ACC112 (cell line): Measurements from ENCODE around the gene NBPF12.
A peak's percentile ranks its signal among the peaks of the same experiment; 100 is the strongest.
"Not testable (repeated sequence)": the region's sequence is repeated elsewhere in the genome, so short reads cannot be mapped to it uniquely, and the experiment has no call there.

Experiments used
- H2AFZ ChIP-seq: fragments of 200-600 bp; sonication (generic); one replicate; pipeline ENCODE4 v1.6.0; 2017; ENCODE audit warnings: antibody characterized with exemption, low read length; ENCODE audit not compliant: unreplicated experiment
- H3K27ac ChIP-seq: fragments of 200-600 bp; sonication (generic); 2 replicates; pipeline ENCODE4 v1.5.1; 2014; ENCODE audit warnings: low read depth, mild to moderate bottlenecking, antibody characterized with exemption, low read length, moderate library complexity
- H3K27me3 ChIP-seq: fragments of 200-600 bp; sonication (generic); 2 replicates; pipeline ENCODE4 v1.6.1; 2014; ENCODE audit warnings: mild to moderate bottlenecking, antibody characterized with exemption, low read length, moderate library complexity, mixed read lengths; ENCODE audit not compliant: insufficient read depth
- H3K36me3 ChIP-seq: fragments of 200-600 bp; sonication (generic); 2 replicates; pipeline ENCODE4 v1.6.1; 2016; ENCODE audit warnings: mild to moderate bottlenecking, antibody characterized with exemption, low read length, moderate library complexity, mixed read lengths; ENCODE audit not compliant: insufficient read depth
- H3K4me1 ChIP-seq: fragments of 200-600 bp; sonication (generic); one replicate; pipeline ENCODE4 v1.6.1; 2016; ENCODE audit warnings: low read length, mixed read lengths; ENCODE audit not compliant: insufficient read depth, unreplicated experiment, control insufficient read depth
- H3K4me3 ChIP-seq: fragments of 200-600 bp; sonication (generic); 2 replicates; pipeline ENCODE4 v1.5.1; 2014; ENCODE audit warnings: mild to moderate bottlenecking, low read depth, low read length
- H3K79me2 ChIP-seq: fragments of 200-600 bp; sonication (generic); one replicate; pipeline ENCODE4 v1.6.0; 2016; ENCODE audit warnings: low read length; ENCODE audit not compliant: control insufficient read depth, unreplicated experiment, insufficient read depth

NBPF12 gene, protein sequence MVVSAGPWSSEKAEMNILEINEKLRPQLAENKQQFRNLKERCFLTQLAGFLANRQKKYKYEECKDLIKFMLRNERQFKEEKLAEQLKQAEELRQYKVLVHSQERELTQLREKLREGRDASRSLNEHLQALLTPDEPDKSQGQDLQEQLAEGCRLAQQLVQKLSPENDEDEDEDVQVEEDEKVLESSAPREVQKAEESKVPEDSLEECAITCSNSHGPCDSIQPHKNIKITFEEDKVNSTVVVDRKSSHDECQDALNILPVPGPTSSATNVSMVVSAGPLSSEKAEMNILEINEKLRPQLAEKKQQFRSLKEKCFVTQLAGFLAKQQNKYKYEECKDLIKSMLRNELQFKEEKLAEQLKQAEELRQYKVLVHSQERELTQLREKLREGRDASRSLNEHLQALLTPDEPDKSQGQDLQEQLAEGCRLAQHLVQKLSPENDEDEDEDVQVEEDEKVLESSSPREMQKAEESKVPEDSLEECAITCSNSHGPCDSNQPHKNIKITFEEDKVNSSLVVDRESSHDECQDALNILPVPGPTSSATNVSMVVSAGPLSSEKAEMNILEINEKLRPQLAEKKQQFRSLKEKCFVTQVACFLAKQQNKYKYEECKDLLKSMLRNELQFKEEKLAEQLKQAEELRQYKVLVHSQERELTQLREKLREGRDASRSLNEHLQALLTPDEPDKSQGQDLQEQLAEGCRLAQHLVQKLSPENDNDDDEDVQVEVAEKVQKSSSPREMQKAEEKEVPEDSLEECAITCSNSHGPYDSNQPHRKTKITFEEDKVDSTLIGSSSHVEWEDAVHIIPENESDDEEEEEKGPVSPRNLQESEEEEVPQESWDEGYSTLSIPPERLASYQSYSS (N-terminal part only)

GRCh38 chr1:146938242-146938902 is at the start of gene NBPF12:
Gene NBPF12, plus strand, starts transcription at chr1:146938324. Its CDS starts 21,820 bp downstream, at chr1:146960144.
- not testable (repeated sequence) for H3K36me3 ChIP-seq, H3K4me1 ChIP-seq, H3K27me3 ChIP-seq, H3K79me2 ChIP-seq, H2AFZ ChIP-seq, H3K27ac ChIP-seq
- H3K4me3 ChIP-seq: peak within 1 kb of the TSS; percentile 82

GRCh38 chr1:146891355-146891754 is 46.8 kb upstream of the NBPF12 start:
- H3K36me3 ChIP-seq, H3K27ac ChIP-seq, H2AFZ ChIP-seq, H3K4me1 ChIP-seq, H3K4me3 ChIP-seq, H3K27me3 ChIP-seq, H3K79me2 ChIP-seq: not testable (repeated sequence)

DNA sequence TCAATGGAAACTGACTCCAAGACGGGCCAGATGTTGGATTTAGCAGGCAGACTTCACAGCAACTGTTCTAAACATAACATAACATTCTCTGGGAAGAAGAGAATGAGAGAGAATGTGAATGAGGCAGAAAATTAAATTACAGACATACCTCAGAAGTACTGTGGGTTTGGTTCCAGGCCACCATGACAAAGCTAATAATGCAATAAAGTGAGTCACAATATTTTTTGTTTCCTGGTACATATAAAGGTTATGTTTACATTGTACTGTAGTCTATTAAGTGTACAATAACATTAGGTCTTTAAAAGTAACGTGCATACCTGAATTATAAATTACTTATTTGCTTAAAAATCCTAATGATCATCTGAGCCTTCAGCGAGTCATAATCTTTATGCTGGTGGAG is 45.8 kb upstream of the NBPF12 start:
- not testable (repeated sequence) for H3K4me1 ChIP-seq, H3K4me3 ChIP-seq, H3K27ac ChIP-seq, H3K79me2 ChIP-seq, H3K36me3 ChIP-seq, H3K27me3 ChIP-seq, H2AFZ ChIP-seq

GRCh38 chr1:146907565-146908261 is 30.4 kb upstream of the NBPF12 start:
- not testable (repeated sequence) for H2AFZ ChIP-seq, H3K27ac ChIP-seq, H3K4me3 ChIP-seq, H3K79me2 ChIP-seq, H3K4me1 ChIP-seq, H3K27me3 ChIP-seq, H3K36me3 ChIP-seq

- H3K27me3 ChIP-seq, H3K4me3 ChIP-seq, H2AFZ ChIP-seq, H3K36me3 ChIP-seq, H3K27ac ChIP-seq, H3K4me1 ChIP-seq, H3K79me2 ChIP-seq: not testable (repeated sequence)
These were observed 25.1 kb upstream of the NBPF12 start for GRCh38 chr1:146912975-146913374.

- not testable (repeated sequence) for H3K36me3 ChIP-seq, H3K4me1 ChIP-seq, H3K27me3 ChIP-seq
These were observed 17.3 kb upstream of the NBPF12 start for GRCh38 chr1:146920811-146921210.

GRCh38 chr1:146922614-146923013 is 15.5 kb upstream of the NBPF12 start:
- not testable (repeated sequence) for H3K4me1 ChIP-seq, H3K27ac ChIP-seq, H3K27me3 ChIP-seq, H2AFZ ChIP-seq, H3K36me3 ChIP-seq, H3K4me3 ChIP-seq, H3K79me2 ChIP-seq

More at GRCh38 chr1:146920811-146921210, 17.3 kb upstream of the NBPF12 start:
- H3K4me3 ChIP-seq, H3K27ac ChIP-seq, H2AFZ ChIP-seq, H3K79me2 ChIP-seq: not testable (repeated sequence)

GRCh38 chr1:146924106-146924505 is 14.0 kb upstream of the NBPF12 start:
- H3K79me2 ChIP-seq, H3K27ac ChIP-seq, H3K27me3 ChIP-seq, H3K4me1 ChIP-seq, H3K36me3 ChIP-seq, H3K4me3 ChIP-seq, H2AFZ ChIP-seq: not testable (repeated sequence)

DNA sequence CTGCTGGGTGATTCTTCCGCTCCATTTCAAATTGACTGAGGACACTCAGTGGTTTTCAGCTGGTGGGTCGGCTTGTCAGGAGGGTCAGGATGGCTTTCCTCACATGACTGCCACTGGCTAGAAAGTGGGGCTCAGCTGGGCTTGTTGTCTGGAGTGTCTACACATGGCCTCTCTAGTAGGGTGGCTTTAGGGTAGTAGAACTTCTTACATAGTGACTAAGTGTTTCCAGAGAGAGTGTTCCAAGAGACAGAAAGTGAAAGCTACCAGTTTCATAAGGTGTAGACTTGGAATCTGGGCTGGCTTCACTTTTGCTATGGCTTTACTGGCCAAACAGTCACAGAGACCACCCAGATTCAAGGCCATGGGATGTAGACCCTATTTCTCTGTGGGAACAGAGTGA is 11.7 kb upstream of the NBPF12 start:
- H3K4me3 ChIP-seq, H3K27me3 ChIP-seq, H3K4me1 ChIP-seq, H3K36me3 ChIP-seq, H3K27ac ChIP-seq, H3K79me2 ChIP-seq, H2AFZ ChIP-seq: not testable (repeated sequence)

DNA sequence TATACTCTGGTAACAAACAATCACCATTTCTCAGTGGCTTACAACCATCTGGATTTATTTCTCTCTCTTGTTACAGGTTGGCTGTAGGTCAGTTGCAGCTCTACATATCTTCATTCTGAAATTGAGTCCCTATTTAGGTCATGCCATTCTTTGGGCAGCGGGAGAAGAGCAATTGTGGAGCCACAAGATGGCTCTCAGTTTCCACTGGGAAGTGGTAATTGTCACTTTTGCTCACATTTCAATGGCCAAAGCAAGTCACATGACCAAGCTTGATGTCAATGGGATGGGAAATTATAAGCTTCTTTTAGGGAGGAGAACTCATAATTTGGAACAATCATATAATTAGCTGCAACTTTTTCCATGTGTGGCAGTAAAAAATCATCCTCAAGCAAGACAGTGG is 7.9 kb upstream of the NBPF12 start:
- H3K4me3 ChIP-seq, H3K79me2 ChIP-seq, H3K27ac ChIP-seq: not testable (repeated sequence)

More for the DNA sequence above, 7.9 kb upstream of the NBPF12 start:
- not testable (repeated sequence) for H3K4me1 ChIP-seq, H3K36me3 ChIP-seq, H3K27me3 ChIP-seq, H2AFZ ChIP-seq
